Measurements from ENCODE around the gene EXOSC2. TPM values are rescaled to one million over a fixed set of nuclear protein-coding genes. Genes with fewer than 3 reads are reported as not detected.

The EXOSC2 gene
- total and polyA plus RNA-seq, 2 of the 13 experiments (the other 11 are each of a cell fraction or from before 2014, with no cell fraction given): 27.5 to 63.8 TPM

DNA sequence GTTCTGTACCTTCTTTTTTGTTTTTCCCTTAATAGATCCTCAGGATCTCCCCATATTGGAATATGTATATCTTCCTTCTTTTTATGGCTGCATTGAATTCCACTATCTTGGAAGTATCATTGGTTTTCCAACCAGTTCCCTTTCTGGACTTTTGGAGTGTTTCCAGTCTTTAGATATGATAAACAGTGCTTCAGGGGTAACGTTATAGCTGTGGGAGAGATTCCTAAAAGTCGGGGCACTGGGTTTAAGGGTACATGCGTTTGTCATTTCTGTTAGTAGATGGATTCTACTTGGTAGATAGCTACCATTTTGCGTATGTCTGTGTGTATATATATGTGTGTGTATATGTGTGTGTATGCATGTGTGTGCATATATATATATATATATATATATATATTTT lies 42.0 kb downstream of the EXOSC2 start (continued):
- no peak for TF ChIP-seq ZNF776 (CRISPR knock-in tag; IDR thresholded peaks at IDR 0.05)
- TF ChIP-seq TBL1XR1 (IDR thresholded peaks at IDR 0.05; ENCODE audit: borderline replicate concordance, low read length, partially characterized antibody): no peak

- Histone ChIP-seq H3K79me2 (ENCODE audit: insufficient read depth, low read length) (peaks cover 21% of the 10 kb centered on the region), H3K4me1 (ENCODE audit: insufficient read depth, low read length) (peaks cover 28% of the 10 kb centered on the region), H3K36me3 (replicated peaks in 1 of 2; ENCODE audit: control insufficient read depth in 1 of 2, insufficient read depth in 2 of 2, low read length in 2 of 2) (no peaks in the 10 kb centered on the region), H3K27me3 (ENCODE audit: control insufficient read depth in 1 of 2, insufficient read depth in 2 of 2, low read length in 2 of 2) (no peaks in the 10 kb centered on the region), H3K27ac (ENCODE audit: extremely low read length, insufficient read depth, low read length) (no peak overlapping the region), H3K9ac (ENCODE audit: insufficient read depth, low read depth, low read length) (no peak overlapping the region), H3K4me3 (replicated peaks in 1 of 3; ENCODE audit: insufficient read depth in 1 of 3, low read depth in 2 of 3, low read length in 3 of 3) (no peak overlapping the region), H3K9me3 (ENCODE audit: low read length) (no peaks in the 10 kb centered on the region), H4K20me1 (ENCODE audit: insufficient read depth, low read length) (no peaks in the 10 kb centered on the region), H2AFZ (ENCODE audit: low read length) (no peak overlapping the region), H3K4me2 (ENCODE audit: low read depth, low read length) (no peak overlapping the region)
- CTCF ChIA-PET (ENCODE audit: low intra/inter-chr PET ratio, low total read pairs): no interaction called here
- WGBS (ENCODE audit: low lambda C conversion rate): 89% methylated on average over 1 of the region's 1 CpG
- in situ Hi-C loops (cut with HindIII; ENCODE audit: extremely low pct_ligation_motif_present, low pct_unique_long_range_greater_than_20kb): no loop called here
- POLR2A ChIA-PET: no interaction called here
- FAIRE-seq (no peak), DNase-seq (ENCODE audit: low spot score) (no peak), ATAC-seq (no peak)
- intact Hi-C loops (cut with micrococcal nuclease; ENCODE audit: unreplicated experiment): no loop called here
- BruUV-seq (replicated peaks): no TSS peak
- no peak for TF ChIP-seq ZFP82 (CRISPR knock-in tag; IDR thresholded peaks at IDR 0.05; ENCODE audit: borderline replicate concordance)
- TF ChIP-seq CREBL2 (CRISPR knock-in tag; IDR thresholded peaks at IDR 0.05; ENCODE audit: borderline replicate concordance): no peak
Measured at GRCh38 chr9:130736834-130737233, 43.3 kb downstream of the EXOSC2 start.

- Histone ChIP-seq H3K4me1 (ENCODE audit: insufficient read depth, low read length) (peaks cover 13% of the 10 kb centered on the region), H3K9ac (ENCODE audit: insufficient read depth, low read depth, low read length) (no peak overlapping the region), H3K27me3 (ENCODE audit: control insufficient read depth in 1 of 2, insufficient read depth in 2 of 2, low read length in 2 of 2) (no peaks in the 10 kb centered on the region), H3K79me2 (ENCODE audit: insufficient read depth, low read length) (peaks cover 18% of the 10 kb centered on the region), H3K27ac (ENCODE audit: extremely low read length, insufficient read depth, low read length) (no peak overlapping the region), H3K36me3 (replicated peaks in 1 of 2; ENCODE audit: control insufficient read depth in 1 of 2, insufficient read depth in 2 of 2, low read length in 2 of 2) (no peaks in the 10 kb centered on the region), H3K4me2 (ENCODE audit: low read depth, low read length) (no peak overlapping the region), H2AFZ (ENCODE audit: low read length) (no peak overlapping the region), H3K4me3 (replicated peaks in 1 of 3; ENCODE audit: insufficient read depth in 1 of 3, low read depth in 2 of 3, low read length in 3 of 3) (no peak overlapping the region), H3K9me3 (ENCODE audit: low read length) (no peaks in the 10 kb centered on the region), H4K20me1 (ENCODE audit: insufficient read depth, low read length) (no peaks in the 10 kb centered on the region)
- CTCF ChIA-PET (ENCODE audit: low intra/inter-chr PET ratio, low total read pairs): no interaction called here
- BruUV-seq (replicated peaks): no TSS peak
- DNase-seq (ENCODE audit: low spot score) (no peak), ATAC-seq (no peak), FAIRE-seq (no peak)
- intact Hi-C loops (cut with micrococcal nuclease; ENCODE audit: unreplicated experiment): no loop called here
- POLR2A ChIA-PET: no interaction called here
- 90% methylated on average over 3 of the region's 3 CpGs for WGBS (ENCODE audit: low lambda C conversion rate)
- in situ Hi-C loops (cut with HindIII; ENCODE audit: extremely low pct_ligation_motif_present, low pct_unique_long_range_greater_than_20kb): no loop called here
- no peak for TF ChIP-seq ZNF747 (CRISPR knock-in tag; IDR thresholded peaks at IDR 0.05; ENCODE audit: borderline replicate concordance)
- no peak for TF ChIP-seq FOXC1 (CRISPR knock-in tag; IDR thresholded peaks at IDR 0.05; ENCODE audit: borderline replicate concordance)
- no peak for TF ChIP-seq ZNF510 (CRISPR knock-in tag; IDR thresholded peaks at IDR 0.05; ENCODE audit: low read depth)
- TF ChIP-seq, protein P1, sequence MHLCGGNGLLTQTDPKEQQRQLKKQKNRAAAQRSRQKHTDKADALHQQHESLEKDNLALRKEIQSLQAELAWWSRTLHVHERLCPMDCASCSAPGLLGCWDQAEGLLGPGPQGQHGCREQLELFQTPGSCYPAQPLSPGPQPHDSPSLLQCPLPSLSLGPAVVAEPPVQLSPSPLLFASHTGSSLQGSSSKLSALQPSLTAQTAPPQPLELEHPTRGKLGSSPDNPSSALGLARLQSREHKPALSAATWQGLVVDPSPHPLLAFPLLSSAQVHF (CRISPR knock-in tag; IDR thresholded peaks at IDR 0.05): no peak
- TF ChIP-seq ZNF230 (CRISPR knock-in tag; IDR thresholded peaks at IDR 0.05): no peak
- no peak for TF ChIP-seq SOX6 (IDR thresholded peaks at IDR 0.05)
- no peak for TF ChIP-seq SOX6 (CRISPR knock-in tag; IDR thresholded peaks at IDR 0.05)
- TF ChIP-seq, protein P2, sequence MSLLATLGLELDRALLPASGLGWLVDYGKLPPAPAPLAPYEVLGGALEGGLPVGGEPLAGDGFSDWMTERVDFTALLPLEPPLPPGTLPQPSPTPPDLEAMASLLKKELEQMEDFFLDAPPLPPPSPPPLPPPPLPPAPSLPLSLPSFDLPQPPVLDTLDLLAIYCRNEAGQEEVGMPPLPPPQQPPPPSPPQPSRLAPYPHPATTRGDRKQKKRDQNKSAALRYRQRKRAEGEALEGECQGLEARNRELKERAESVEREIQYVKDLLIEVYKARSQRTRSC (CRISPR knock-in tag; IDR thresholded peaks at IDR 0.05; ENCODE audit: low read depth): no peak
- TF ChIP-seq, protein P3, sequence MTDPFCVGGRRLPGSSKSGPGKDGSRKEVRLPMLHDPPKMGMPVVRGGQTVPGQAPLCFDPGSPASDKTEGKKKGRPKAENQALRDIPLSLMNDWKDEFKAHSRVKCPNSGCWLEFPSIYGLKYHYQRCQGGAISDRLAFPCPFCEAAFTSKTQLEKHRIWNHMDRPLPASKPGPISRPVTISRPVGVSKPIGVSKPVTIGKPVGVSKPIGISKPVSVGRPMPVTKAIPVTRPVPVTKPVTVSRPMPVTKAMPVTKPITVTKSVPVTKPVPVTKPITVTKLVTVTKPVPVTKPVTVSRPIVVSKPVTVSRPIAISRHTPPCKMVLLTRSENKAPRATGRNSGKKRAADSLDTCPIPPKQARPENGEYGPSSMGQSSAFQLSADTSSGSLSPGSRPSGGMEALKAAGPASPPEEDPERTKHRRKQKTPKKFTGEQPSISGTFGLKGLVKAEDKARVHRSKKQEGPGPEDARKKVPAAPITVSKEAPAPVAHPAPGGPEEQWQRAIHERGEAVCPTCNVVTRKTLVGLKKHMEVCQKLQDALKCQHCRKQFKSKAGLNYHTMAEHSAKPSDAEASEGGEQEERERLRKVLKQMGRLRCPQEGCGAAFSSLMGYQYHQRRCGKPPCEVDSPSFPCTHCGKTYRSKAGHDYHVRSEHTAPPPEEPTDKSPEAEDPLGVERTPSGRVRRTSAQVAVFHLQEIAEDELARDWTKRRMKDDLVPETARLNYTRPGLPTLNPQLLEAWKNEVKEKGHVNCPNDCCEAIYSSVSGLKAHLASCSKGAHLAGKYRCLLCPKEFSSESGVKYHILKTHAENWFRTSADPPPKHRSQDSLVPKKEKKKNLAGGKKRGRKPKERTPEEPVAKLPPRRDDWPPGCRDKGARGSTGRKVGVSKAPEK (CRISPR knock-in tag; IDR thresholded peaks at IDR 0.05; ENCODE audit: borderline replicate concordance): no peak
- TF ChIP-seq FOSL1 (CRISPR knock-in tag; IDR thresholded peaks at IDR 0.05; ENCODE audit: borderline replicate concordance): no peak
Measured at GRCh38 chr9:130738281-130738680, 44.7 kb downstream of the EXOSC2 start.
